Subcutaneous adipose tissue (tissue), 4 donors: ENCODE results near the gene PAQR6. TPM values are rescaled to one million over a fixed set of nuclear protein-coding genes. Genes with fewer than 3 reads are reported as not detected.

Experiments
- total RNA-seq, 4 donors: library from RNA; depleted of rRNA; stranded (reverse); fragments of >200 nt; gene quantifications; one replicate each; pipeline ENCODE4 v1.1.0, GENCODE V29; 2016
- TF ChIP-seq, protein P1 (sequence below): fragments of 450-650 bp; IDR thresholded peaks from one replicate; pipeline ENCODE4 v1.5.1; 2016; ENCODE audit warnings: low read depth, mild to moderate bottlenecking, control low read depth, antibody characterized with exemption, moderate library complexity

Gene PAQR6
- total RNA-seq, 4 donors from 2014 or later, result 0.66 to 1.5 (median 1.0) TPM; not detected in 1

DNA sequence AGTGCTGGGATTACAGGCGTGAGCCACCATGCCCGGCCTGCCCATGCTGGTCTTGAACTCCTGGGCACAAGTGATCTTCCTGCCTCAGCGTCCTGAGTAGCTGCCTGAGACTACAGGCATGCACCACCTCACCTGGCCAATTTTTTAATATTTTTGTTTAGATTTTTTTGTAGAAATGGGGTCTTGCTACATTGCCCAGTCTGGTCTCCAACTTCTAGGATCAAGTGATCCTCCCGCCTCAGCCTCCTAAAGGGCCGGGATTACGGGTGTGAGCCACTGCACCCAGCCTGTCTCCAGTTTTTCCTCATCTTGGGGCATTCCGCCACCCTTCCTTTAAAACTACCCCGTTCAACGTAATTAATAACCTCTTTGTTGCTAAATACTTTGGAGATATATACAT lies 27.6 kb downstream of the PAQR6 start:
- TF ChIP-seq, protein P1, sequence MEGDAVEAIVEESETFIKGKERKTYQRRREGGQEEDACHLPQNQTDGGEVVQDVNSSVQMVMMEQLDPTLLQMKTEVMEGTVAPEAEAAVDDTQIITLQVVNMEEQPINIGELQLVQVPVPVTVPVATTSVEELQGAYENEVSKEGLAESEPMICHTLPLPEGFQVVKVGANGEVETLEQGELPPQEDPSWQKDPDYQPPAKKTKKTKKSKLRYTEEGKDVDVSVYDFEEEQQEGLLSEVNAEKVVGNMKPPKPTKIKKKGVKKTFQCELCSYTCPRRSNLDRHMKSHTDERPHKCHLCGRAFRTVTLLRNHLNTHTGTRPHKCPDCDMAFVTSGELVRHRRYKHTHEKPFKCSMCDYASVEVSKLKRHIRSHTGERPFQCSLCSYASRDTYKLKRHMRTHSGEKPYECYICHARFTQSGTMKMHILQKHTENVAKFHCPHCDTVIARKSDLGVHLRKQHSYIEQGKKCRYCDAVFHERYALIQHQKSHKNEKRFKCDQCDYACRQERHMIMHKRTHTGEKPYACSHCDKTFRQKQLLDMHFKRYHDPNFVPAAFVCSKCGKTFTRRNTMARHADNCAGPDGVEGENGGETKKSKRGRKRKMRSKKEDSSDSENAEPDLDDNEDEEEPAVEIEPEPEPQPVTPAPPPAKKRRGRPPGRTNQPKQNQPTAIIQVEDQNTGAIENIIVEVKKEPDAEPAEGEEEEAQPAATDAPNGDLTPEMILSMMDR, result no peak

DNA sequence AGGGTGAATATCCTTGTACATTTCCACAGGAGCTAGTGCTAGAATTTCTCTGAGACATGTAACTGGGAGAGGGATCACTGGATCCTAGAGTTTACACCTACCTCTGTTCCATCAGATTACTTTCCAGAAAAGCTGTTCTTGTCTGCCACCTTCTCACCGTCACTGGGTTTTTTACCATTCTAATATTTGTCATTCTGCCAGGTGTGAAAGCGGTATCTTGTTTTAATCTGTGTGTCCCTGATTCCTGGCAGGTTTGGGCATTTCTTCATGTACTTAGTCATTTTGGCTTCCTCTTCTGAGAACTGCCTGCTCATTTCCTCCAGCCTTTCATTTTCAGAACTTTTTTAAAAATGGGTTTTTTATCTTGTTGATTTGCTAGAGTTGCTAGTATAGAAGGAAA lies 30.0 kb downstream of the PAQR6 start:
- TF ChIP-seq, protein P1, result no peak

DNA sequence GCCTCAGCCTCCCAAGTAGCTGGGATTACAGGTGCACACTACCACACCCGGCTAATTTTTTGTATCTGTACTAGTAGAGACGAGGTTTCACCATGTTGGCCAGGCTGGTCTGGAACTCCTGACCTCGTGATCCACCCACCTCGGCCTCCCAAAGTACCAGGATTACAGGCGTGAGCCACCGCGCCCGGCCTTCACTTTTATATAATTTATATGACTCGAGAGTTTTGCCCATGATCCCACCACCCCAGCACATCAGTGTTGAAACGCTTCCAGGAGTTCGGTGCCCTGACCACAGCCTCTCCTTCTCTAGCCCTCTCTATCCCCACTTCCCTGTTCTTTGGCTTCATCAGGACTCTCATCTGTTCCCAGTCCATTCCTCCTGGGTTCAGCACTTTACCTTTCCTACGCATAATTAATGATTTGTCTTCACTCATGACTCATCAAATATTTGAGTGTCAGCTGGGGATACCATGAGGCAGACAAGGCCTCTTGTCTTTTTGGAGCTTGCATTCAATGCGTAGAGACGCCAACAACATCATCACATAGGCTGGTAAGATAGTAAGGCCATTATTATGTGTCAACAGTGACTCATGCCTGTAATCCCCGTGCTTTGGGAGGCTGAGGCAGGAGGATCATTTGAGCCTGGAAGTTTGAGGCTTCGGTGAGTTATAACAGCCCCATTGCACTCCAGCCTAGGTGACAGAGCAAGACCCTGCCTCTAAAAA lies 33.7 kb downstream of the PAQR6 start:
- TF ChIP-seq, protein P1, result no peak

- TF ChIP-seq, protein P1, result no peak
Observed at GRCh38 chr1:156213644-156213966, 34.3 kb downstream of the PAQR6 start.

DNA sequence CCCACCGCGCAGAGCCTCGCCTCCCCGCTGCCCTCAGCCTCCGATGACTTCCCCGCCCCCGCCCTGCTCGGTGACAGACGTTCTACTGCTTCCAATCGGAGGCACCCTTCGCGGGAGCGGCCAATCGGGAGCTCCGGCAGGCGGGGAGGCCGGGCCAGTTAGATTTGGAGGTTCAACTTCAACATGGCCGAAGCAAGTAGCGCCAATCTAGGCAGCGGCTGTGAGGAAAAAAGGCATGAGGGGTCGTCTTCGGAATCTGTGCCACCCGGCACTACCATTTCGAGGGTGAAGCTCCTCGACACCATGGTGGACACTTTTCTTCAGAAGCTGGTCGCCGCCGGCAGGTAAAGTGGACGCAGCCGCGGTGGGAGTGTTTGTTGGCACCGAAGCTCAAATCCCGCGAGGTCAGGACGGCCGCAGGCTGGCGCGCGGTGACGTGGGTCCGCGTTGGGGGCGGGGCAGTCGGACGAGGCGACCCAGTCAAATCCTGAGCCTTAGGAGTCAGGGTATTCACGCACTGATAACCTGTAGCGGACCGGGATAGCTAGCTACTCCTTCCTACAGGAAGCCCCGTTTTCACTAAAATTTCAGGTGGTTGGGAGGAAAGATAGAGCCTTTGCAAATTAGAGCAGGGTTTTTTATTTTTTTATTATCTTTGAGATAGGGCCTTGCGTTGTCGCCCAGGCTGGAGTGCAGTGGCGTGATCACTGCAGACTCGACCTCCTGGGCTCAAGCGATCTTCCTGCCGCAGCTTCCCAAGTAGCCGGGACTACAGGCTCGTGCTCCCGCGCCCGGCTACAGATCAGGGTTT lies 34.8 kb downstream of the PAQR6 start, which contains the start of gene PMF1:
Gene PMF1 (plus strand): TSS at position 175 of the 811 bp plus-strand sequence. CDS start 9 bp downstream, at position 184.
- TF ChIP-seq, protein P1, result no peak

DNA sequence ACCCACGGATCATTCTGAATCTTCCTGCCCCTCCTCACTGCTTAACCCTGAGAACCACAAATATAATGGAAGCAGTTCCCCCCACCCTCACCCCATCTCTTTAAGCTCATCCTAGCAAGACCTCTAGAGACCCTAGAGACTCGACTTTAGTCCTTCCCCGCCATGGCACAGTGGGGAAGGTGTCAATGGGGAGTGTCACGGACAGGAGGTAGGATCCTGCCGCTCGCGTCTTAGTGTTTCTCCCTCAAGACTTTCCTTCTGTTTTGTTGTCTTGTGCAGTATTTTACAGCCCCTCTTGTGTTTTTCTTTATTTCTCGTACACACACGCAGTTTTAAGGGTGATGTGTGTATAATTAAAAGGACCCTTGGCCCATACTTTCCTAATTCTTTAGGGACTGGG lies 35.7 kb downstream of the PAQR6 start:
- TF ChIP-seq, protein P1, result no peak

DNA sequence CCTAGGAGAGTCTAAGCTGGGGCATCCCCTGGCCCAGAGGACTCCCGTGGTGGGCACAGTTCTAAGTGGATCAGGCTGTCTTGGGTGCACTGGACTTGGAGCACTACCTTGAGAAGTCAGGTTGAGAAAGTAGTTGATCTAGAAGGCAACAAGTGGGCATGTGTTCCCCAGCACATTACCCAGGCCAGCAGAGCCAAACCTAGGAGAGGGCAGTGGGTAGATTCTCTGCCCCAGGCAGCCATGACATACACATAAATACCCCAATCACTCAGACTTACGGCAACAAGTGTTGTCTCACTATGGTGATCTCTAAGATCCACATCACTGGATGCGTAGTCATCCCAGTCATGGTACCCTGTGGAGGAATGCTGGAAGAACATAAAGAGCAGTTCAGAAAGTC lies 36.6 kb downstream of the PAQR6 start:
- TF ChIP-seq, protein P1, result no peak
